ENCODE measurements around the gene PPME1. TPM values are rescaled to one million over a fixed set of nuclear protein-coding genes. Genes with fewer than 3 reads are reported as not detected.

The PPME1 gene
- total RNA-seq, 1 donor from 2014 or later, result 17.3 TPM

- no peak for DNase-seq
- Mint-ChIP-seq H3K9me3 (no peaks in the 10 kb centered on the region), H3K4me3 (no peak overlapping the region), H3K27ac (no peak overlapping the region), H3K4me1 (no peaks in the 10 kb centered on the region), H3K27me3 (no peaks in the 10 kb centered on the region), H3K36me3 (ENCODE audit: low read depth) (peaks cover 29% of the 10 kb centered on the region)
- POLR2A ChIA-PET, result no interaction called here
- intact Hi-C loops (cut with micrococcal nuclease), result no loop called here
- no peak for ATAC-seq (ENCODE audit: low read depth)
- no peak for TF ChIP-seq CTCF (IDR thresholded peaks at IDR 0.05)
- CTCF ChIA-PET, result no interaction called here
Observed at GRCh38 chr11:74144592-74144991, 26.5 kb upstream of the PPME1 start.

GRCh38 chr11:74147199-74147929 is 23.7 kb upstream of the PPME1 start:
- Mint-ChIP-seq H3K4me3 (no peak overlapping the region), H3K27me3 (no peaks in the 10 kb centered on the region), H3K36me3 (ENCODE audit: low read depth) (peaks cover 38% of the 10 kb centered on the region), H3K27ac (no peak overlapping the region), H3K9me3 (no peaks in the 10 kb centered on the region), H3K4me1 (no peaks in the 10 kb centered on the region)
- intact Hi-C loops (cut with micrococcal nuclease), result no loop called here
- TF ChIP-seq CTCF (IDR thresholded peaks at IDR 0.05), result no peak
- CTCF ChIA-PET, result interaction anchor here (0.5 kb wide), 1 partner anchor 19 kb away, joined by 3 read pairs; no protein-coding TSS in a partner anchor
- ATAC-seq (ENCODE audit: low read depth), result no peak
- POLR2A ChIA-PET, result no interaction called here
- no peak for DNase-seq

GRCh38 chr11:74153224-74153623 is 17.9 kb upstream of the PPME1 start:
- no peak for ATAC-seq (ENCODE audit: low read depth)
- Mint-ChIP-seq H3K27me3 (no peaks in the 10 kb centered on the region), H3K4me1 (no peaks in the 10 kb centered on the region), H3K27ac (no peak overlapping the region), H3K9me3 (peaks cover 3% of the 10 kb centered on the region), H3K36me3 (ENCODE audit: low read depth) (peaks cover 52% of the 10 kb centered on the region), H3K4me3 (no peak overlapping the region)
- no peak for TF ChIP-seq CTCF (IDR thresholded peaks at IDR 0.05)
- no peak for DNase-seq
- intact Hi-C loops (cut with micrococcal nuclease), result no loop called here
- CTCF ChIA-PET, result no interaction called here
- POLR2A ChIA-PET, result no interaction called here

DNA sequence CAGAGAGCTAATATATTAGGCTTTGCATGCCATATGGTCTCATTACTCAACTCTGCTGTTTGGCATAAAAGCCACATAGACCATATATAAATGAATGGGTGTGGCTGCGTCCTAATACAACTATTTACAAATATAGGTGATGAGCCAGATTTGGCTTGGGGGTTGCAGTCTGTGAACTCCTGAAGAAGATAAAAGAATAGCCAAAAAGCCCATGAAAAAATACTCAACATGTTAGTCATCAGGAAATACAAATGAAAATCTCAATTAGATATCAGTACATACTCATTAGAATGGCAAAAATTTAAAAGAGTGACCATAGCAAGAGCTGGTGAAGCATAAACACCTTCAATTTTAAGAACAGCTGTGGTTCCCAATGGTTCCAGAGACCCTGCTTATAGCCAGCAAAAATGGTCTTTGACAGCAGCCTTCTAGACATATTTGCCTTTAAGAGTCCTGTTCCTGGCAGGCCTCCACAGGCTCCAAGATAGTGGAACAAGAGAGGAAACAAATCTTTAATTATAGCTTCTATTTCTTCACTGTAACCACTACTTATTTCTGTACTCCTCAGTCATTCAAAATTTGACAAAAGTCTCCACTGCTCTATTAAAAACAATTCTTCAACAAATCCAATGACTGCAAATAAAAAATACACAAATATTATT is 16.3 kb upstream of the PPME1 start:
- no peaks in the 10 kb centered on the region for H3K27me3 Mint-ChIP-seq
- H3K9me3 Mint-ChIP-seq, result peaks cover 3% of the 10 kb centered on the region
- ATAC-seq (ENCODE audit: low read depth) (no peak), DNase-seq (no peak)
- peaks cover 49% of the 10 kb centered on the region for H3K36me3 Mint-ChIP-seq (ENCODE audit: low read depth)
- intact Hi-C loops (cut with micrococcal nuclease), result no loop called here
- H3K27ac Mint-ChIP-seq, result no peak overlapping the region
- POLR2A ChIA-PET, result no interaction called here
- no peaks in the 10 kb centered on the region for H3K4me1 Mint-ChIP-seq
- TF ChIP-seq CTCF (IDR thresholded peaks at IDR 0.05), result no peak
- no peak overlapping the region for H3K4me3 Mint-ChIP-seq
- CTCF ChIA-PET, result no interaction called here

GRCh38 chr11:74157169-74157568 is 13.9 kb upstream of the PPME1 start:
- ATAC-seq (ENCODE audit: low read depth), result no peak
- POLR2A ChIA-PET, result no interaction called here
- Mint-ChIP-seq H3K36me3 (ENCODE audit: low read depth) (peaks cover 57% of the 10 kb centered on the region), H3K4me1 (peaks cover 2% of the 10 kb centered on the region), H3K4me3 (no peak overlapping the region), H3K27ac (no peak overlapping the region), H3K27me3 (no peaks in the 10 kb centered on the region), H3K9me3 (peaks cover 3% of the 10 kb centered on the region)
- DNase-seq, result no peak
- CTCF ChIA-PET, result no interaction called here
- intact Hi-C loops (cut with micrococcal nuclease), result no loop called here
- no peak for TF ChIP-seq CTCF (IDR thresholded peaks at IDR 0.05)
